HG03342 (cell line): ENCODE measurements around the gene RAP1GAP.

Experiments used
- ATAC-seq: cut with Tn5 transposase; IDR thresholded peaks from one replicate; pipeline ENCODE4 v1.9.1; 2021; ENCODE audit warnings: mild to moderate bottlenecking, moderate library complexity; ENCODE audit not compliant: unreplicated experiment

RAP1GAP gene

GRCh38 chr1:21630571-21631343 lies 38.4 kb downstream of the RAP1GAP start:
- no peak for ATAC-seq

GRCh38 chr1:21629971-21630370 lies 39.2 kb downstream of the RAP1GAP start:
- no peak for ATAC-seq

GRCh38 chr1:21628798-21629393 lies 40.3 kb downstream of the RAP1GAP start:
- no peak for ATAC-seq

GRCh38 chr1:21626921-21627339 lies 42.2 kb downstream of the RAP1GAP start:
- ATAC-seq, result no peak

GRCh38 chr1:21625390-21626190 lies 43.6 kb downstream of the RAP1GAP start:
- no peak for ATAC-seq

- ATAC-seq, result no peak
Observed at GRCh38 chr1:21624571-21625389, 44.4 kb downstream of the RAP1GAP start.

- no peak for ATAC-seq
Observed at GRCh38 chr1:21623410-21623961, 45.7 kb downstream of the RAP1GAP start.

GRCh38 chr1:21622466-21623315 lies 46.5 kb downstream of the RAP1GAP start:
- no peak for ATAC-seq

GRCh38 chr1:21621761-21622436 lies 47.3 kb downstream of the RAP1GAP start:
- no peak for ATAC-seq

GRCh38 chr1:21621051-21621450 lies 48.1 kb downstream of the RAP1GAP start:
- ATAC-seq, result no peak

GRCh38 chr1:21620496-21620895 lies 48.7 kb downstream of the RAP1GAP start:
- ATAC-seq, result no peak

GRCh38 chr1:21620011-21620410 lies 49.1 kb downstream of the RAP1GAP start:
- no peak for ATAC-seq

- ATAC-seq, result no peak
Observed at GRCh38 chr1:21619375-21619947, 49.7 kb downstream of the RAP1GAP start.

GRCh38 chr1:21618561-21619374 lies 50.4 kb downstream of the RAP1GAP start:
- ATAC-seq, result no peak

GRCh38 chr1:21618059-21618458 lies 51.1 kb downstream of the RAP1GAP start:
- no peak for ATAC-seq

- no peak for ATAC-seq
Observed at GRCh38 chr1:21617126-21617738, 51.9 kb downstream of the RAP1GAP start.

- no peak for ATAC-seq
Observed at GRCh38 chr1:21616372-21616771, 52.8 kb downstream of the RAP1GAP start.
